Progenitor cell of endocrine pancreas (in vitro differentiated cells): ENCODE measurements around the gene DAB1. TPM values are rescaled to one million over a fixed set of nuclear protein-coding genes. Genes with fewer than 3 reads are reported as not detected.

Experiments used
- DNase-seq: peaks from one replicate; pipeline ENCODE4 v3.0.0; 2021; ENCODE audit warnings: low spot score; ENCODE audit not compliant: unreplicated experiment
- H3K27ac Mint-ChIP-seq: 2 replicates; pipeline ENCODE4 v1.8.0; 2021; ENCODE audit warnings: mild to moderate bottlenecking, moderate library complexity, mixed read lengths
- H3K27me3 Mint-ChIP-seq: 2 replicates; pipeline ENCODE4 v1.8.0; 2021; ENCODE audit warnings: mixed read lengths
- H3K36me3 Mint-ChIP-seq: 2 replicates; pipeline ENCODE4 v1.8.0; 2022; ENCODE audit warnings: mixed read lengths; ENCODE audit not compliant: insufficient read depth
- H3K4me1 Mint-ChIP-seq: 2 replicates; pipeline ENCODE4 v1.8.0; 2021; ENCODE audit warnings: low read depth, mixed read lengths
- H3K4me3 Mint-ChIP-seq: 2 replicates; pipeline ENCODE4 v1.8.0; 2021; ENCODE audit warnings: low read depth, mild to moderate bottlenecking, moderate library complexity, mixed read lengths
- H3K9me3 Mint-ChIP-seq: 2 replicates; pipeline ENCODE4 v1.8.0; 2021; ENCODE audit warnings: low read depth, mixed read lengths
- total RNA-seq: library from RNA; stranded (reverse); gene quantifications from 2 replicates; pipeline ENCODE4 v1.2.1, GENCODE V29; 2021
- TF ChIP-seq, protein P1 (sequence below): fragments of 200-600 bp; sonication (generic); IDR thresholded peaks from one replicate; pipeline ENCODE4 v1.5.0; 2021; ENCODE audit warnings: antibody characterized with exemption, mild to moderate bottlenecking; ENCODE audit not compliant: unreplicated experiment

Gene DAB1
- total RNA-seq, 1 donor from 2014 or later = 4.8 TPM

DNA sequence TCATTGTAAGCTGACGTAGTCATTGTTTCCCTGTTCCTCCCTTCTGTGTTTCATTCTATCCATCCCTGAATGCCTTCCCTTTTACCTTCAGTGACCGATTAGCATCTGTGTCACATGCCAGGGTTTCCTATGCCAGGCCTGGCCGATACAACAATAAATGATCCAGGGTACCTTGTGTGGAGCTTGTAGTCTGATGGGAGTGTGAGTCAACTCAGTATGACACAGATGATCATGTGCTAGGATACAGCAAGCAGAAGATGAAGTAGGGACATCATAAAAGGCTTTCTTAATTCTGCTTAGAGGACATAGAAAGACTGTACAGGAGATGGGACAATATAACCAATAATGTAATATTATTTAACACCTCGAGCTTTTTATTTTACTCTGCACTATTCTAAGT is 294.0 kb downstream of the DAB1 start:
- Mint-ChIP-seq H3K36me3 (no peaks in the 10 kb centered on the region), H3K4me1 (no peaks in the 10 kb centered on the region), H3K4me3 (no peak overlapping the region), H3K27ac (no peak overlapping the region), H3K27me3 (peaks cover 6% of the 10 kb centered on the region), H3K9me3 (no peaks in the 10 kb centered on the region)
- no peak for DNase-seq
- TF ChIP-seq, protein P1, sequence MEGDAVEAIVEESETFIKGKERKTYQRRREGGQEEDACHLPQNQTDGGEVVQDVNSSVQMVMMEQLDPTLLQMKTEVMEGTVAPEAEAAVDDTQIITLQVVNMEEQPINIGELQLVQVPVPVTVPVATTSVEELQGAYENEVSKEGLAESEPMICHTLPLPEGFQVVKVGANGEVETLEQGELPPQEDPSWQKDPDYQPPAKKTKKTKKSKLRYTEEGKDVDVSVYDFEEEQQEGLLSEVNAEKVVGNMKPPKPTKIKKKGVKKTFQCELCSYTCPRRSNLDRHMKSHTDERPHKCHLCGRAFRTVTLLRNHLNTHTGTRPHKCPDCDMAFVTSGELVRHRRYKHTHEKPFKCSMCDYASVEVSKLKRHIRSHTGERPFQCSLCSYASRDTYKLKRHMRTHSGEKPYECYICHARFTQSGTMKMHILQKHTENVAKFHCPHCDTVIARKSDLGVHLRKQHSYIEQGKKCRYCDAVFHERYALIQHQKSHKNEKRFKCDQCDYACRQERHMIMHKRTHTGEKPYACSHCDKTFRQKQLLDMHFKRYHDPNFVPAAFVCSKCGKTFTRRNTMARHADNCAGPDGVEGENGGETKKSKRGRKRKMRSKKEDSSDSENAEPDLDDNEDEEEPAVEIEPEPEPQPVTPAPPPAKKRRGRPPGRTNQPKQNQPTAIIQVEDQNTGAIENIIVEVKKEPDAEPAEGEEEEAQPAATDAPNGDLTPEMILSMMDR = no peak

DNA sequence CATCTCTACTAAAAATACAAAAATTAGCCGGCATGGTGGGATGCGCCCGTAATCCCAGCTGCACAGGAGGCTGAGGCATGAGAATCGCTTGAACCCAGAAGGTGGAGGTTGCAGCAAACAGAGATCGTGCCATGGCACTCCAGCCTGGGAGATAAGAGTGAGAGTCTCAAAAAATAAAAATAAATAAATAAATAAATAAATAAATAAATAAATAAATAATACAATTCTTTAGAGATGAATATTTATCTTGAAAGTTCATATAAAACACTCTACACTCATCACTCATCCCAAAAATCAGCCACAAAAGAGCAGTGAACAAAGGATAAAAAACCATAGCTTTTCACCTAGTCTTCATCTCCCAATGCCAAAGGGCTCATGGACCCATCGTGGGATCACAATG is 295.9 kb downstream of the DAB1 start:
- Mint-ChIP-seq H3K4me3 (no peak overlapping the region), H3K9me3 (no peaks in the 10 kb centered on the region), H3K36me3 (no peaks in the 10 kb centered on the region), H3K4me1 (no peaks in the 10 kb centered on the region), H3K27ac (no peak overlapping the region), H3K27me3 (peaks cover 6% of the 10 kb centered on the region)
- TF ChIP-seq, protein P1 = no peak
- no peak for DNase-seq

DNA sequence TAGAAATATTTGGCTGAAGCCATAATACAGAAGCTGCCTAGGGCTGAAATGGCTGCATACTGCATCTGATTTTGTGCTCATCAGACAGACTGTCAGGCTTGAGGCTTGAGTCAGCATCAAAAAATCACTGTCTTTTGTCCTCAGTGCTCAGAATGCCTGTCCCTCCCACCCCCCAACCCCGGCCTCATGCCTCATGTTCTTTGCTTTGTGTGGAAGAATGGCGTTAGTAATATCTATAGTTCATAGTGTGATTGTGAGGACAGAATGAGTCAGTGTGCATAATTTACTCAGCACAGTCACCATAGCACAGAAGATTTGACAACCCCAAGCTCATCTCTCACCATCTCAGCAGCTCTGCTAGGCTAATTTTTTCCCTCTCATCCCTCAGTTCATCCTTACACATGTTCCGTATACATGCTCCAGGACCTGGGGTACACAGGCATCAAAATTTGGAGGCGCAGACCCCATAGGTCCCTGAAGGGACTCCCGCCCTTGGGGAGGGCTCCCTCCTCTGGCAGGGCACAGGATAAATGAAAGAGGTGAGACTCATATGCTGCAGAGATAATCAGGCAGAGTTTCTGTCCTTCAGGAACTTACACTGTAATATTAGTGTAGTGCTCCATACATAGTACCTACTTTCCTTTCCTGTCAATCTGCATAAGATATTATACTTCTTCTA is 299.0 kb downstream of the DAB1 start:
- no peak for DNase-seq
- Mint-ChIP-seq H3K36me3 (no peaks in the 10 kb centered on the region), H3K4me1 (no peaks in the 10 kb centered on the region), H3K4me3 (no peak overlapping the region), H3K27ac (no peak overlapping the region), H3K9me3 (no peaks in the 10 kb centered on the region), H3K27me3 (peaks cover 12% of the 10 kb centered on the region)
- TF ChIP-seq, protein P1 = no peak

DNA sequence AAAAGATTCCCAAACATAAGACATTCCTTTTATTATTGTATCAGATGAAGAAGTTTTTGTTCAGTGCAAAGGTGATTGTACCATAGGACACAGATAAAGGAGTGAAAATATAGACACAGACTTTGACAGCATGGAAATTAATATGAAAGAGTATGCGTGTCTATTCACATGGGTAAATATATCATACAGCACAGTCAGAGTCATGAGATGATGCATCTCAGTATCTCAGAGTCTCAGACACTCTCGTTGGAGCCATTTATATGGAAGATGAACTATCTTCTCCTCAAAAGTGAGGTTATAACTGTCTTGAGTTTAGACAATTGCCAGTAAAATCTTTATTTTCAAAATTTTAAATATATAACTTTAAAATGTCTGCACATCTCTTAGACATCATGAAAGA is 299.7 kb downstream of the DAB1 start:
- Mint-ChIP-seq H3K27ac (no peak overlapping the region), H3K4me1 (peaks cover 2% of the 10 kb centered on the region), H3K27me3 (peaks cover 12% of the 10 kb centered on the region), H3K36me3 (no peaks in the 10 kb centered on the region), H3K9me3 (no peaks in the 10 kb centered on the region), H3K4me3 (no peak overlapping the region)
- TF ChIP-seq, protein P1 = no peak
- no peak for DNase-seq

DNA sequence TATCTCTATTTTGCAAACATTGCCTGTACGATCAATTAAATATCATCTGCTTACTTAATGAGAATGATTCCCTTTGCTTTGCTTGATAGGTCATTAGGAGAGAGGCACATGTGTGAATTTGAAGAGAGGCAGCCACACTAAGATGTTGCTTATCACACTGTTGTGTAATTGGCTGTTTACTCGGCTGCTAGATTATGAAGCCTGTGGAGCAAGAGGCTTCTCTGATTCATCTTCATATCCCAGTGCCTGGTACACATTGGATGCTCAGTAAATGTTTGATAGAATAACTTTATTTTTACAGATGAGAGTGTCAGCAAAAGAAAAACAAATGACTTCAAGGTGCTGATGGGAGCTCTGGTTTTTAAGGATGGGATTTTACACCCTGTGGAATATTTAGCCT is 301.8 kb downstream of the DAB1 start:
- Mint-ChIP-seq H3K27me3 (peaks cover 12% of the 10 kb centered on the region), H3K4me3 (no peak overlapping the region), H3K27ac (no peak overlapping the region), H3K36me3 (no peaks in the 10 kb centered on the region), H3K9me3 (no peaks in the 10 kb centered on the region), H3K4me1 (peaks cover 11% of the 10 kb centered on the region)
- TF ChIP-seq, protein P1 = no peak
- no peak for DNase-seq
